HG03135 (cell line): ENCODE results near the gene MIS12.

Experiments
- ATAC-seq: cut with Tn5 transposase; IDR thresholded peaks from one replicate; pipeline ENCODE4 v1.9.1; 2021; ENCODE audit warnings: mild to moderate bottlenecking, moderate library complexity; ENCODE audit not compliant: unreplicated experiment

The MIS12 gene

GRCh38 chr17:5486206-5487124 lies at the start of gene MIS12:
Gene MIS12, plus strand, starts transcription at chr17:5486566. Its CDS starts 2,297 bp downstream, at chr17:5488863.
- peak; percentile 79 for ATAC-seq

DNA sequence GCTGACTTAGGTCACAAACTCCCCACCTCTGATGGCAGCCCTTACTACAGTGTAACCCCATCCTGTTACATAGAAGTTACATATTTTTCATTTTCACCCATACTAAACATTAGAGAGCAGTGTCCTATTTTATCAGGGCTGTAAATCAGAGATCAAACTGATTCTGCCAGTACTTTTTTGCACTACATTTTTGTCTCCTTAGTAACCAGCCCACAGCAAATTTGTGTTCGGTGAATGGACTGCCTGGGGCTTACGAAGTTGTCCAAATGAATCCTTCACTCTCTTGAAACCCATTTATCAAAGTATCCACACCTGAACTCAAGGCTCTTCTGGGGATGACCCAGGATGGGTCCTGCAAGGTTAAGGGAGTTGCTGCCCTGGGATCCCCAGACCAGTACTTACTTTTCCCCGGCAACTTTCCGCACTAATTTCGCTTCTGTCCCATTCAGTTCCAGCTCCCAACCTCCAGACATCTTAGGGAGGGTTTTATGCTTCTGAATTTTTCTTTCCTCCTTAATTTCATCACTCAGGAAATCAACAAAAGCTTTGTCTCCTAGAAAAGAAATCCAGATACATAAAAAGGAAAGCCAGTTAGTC lies 48.5 kb upstream of the MIS12 start:
- no peak for ATAC-seq

- peak; percentile 71 for ATAC-seq
Observed at GRCh38 chr17:5438716-5439445, 47.5 kb upstream of the MIS12 start, which contains the start of gene C1QBP. Gene C1QBP, minus strand, starts transcription at chr17:5439155. Its CDS starts 82 bp downstream, at chr17:5439073.

DNA sequence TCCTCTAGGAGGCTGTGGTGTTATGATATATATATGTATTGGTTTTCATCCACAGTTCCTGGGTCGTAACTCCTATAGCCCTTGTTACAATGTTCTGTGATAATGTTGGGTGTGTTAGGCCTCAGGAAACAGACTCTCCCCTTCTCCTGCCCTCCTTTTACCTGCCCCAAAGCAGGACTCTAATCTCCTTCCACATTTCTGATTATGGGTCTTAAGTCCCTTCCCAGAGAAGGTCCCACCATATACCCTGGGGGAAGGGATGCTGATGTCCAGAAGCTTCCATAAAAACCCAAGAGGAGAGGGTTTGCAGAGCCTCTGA lies 47.0 kb upstream of the MIS12 start:
- peak; percentile 4 for ATAC-seq

- ATAC-seq = no peak
Observed at GRCh38 chr17:5443728-5444127, 42.6 kb upstream of the MIS12 start.

- ATAC-seq = no peak
Observed at GRCh38 chr17:5444209-5444608, 42.2 kb upstream of the MIS12 start.

DNA sequence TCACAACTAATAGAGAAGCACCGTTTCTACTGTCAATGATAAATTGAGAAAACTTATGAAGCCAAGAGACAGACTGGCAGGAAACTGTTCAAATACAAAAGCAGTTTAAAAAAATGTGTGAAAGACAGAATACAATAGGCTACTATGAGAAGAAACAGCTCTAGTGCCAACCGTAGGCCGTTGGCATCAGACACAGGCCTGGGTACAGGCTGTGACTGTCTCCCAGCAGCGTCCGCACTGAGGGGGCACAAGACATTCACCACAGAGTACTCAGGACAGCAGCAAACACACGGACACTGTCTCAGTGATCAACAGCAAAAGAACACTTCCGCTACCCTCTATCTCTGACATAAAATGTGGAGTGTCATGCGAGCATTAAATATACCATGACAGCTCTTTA lies 39.6 kb upstream of the MIS12 start:
- no peak for ATAC-seq

- no peak for ATAC-seq
Observed at GRCh38 chr17:5464717-5465507, 21.5 kb upstream of the MIS12 start.

GRCh38 chr17:5466295-5466694 lies 20.1 kb upstream of the MIS12 start:
- ATAC-seq = no peak

DNA sequence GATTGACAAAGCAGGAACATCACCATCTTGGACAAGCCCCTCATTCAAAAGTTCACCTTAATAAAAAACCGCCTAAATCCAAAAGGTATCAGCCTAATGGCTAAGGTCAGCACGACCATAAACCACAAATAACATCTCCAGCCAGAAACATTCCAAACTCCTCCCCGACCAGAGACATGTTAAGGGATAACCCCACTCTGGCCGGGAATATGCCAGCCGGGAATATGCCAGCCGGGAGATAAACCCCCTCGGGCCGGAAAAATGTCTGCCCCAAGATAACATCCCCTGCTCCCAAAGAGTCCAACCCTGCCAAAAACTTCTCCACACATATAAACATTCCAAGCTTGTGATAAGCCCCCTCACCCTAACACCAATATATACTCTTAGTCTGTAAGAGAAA lies 18.9 kb upstream of the MIS12 start:
- ATAC-seq = no peak

DNA sequence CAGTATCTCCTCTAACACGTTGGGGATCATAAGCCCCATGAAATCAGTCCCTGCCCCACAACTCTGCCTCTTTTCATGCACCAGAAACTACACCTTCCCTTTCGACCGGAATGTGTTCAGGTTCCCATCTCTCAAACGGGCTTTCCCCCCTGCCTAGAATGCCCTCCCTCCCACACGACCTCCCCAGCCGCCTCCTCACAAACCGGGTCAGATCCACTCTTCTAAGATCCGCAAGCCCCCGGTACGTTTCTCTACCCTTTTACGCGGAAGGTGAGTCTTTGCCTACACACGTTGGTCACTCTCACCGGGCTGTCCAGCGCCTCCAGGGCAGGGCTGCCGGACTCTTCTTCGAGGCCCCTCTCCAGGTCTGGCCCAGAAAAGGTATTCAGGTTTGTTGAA lies 18.3 kb upstream of the MIS12 start:
- peak; percentile 15 for ATAC-seq

- ATAC-seq = no peak
Observed at GRCh38 chr17:5472511-5472910, 13.9 kb upstream of the MIS12 start.

- ATAC-seq = no peak
Observed at GRCh38 chr17:5473906-5474305, 12.5 kb upstream of the MIS12 start.

- ATAC-seq = no peak
Observed at GRCh38 chr17:5478992-5479391, 7.4 kb upstream of the MIS12 start.

DNA sequence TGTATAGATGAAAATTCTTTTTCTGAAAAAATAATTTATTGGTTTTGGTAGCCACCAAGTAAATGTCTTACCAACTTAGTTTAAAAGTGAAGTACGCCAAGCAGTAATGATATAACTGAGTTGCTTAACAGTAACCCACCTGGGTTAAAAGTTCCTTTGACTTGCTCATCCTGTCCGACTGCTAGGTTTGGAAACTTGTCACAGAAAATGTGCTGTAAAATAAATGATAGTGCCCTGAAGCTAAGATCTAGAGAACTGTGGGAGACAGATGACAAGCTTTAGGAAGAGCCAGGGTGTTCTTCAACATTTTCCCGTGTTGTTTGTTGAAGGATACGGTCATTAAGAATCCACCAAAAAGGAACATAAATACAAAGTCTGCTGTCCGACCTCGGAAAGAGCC lies 5.4 kb upstream of the MIS12 start:
- ATAC-seq = no peak

- ATAC-seq = no peak
Observed at GRCh38 chr17:5481451-5481850, 4.9 kb upstream of the MIS12 start.

DNA sequence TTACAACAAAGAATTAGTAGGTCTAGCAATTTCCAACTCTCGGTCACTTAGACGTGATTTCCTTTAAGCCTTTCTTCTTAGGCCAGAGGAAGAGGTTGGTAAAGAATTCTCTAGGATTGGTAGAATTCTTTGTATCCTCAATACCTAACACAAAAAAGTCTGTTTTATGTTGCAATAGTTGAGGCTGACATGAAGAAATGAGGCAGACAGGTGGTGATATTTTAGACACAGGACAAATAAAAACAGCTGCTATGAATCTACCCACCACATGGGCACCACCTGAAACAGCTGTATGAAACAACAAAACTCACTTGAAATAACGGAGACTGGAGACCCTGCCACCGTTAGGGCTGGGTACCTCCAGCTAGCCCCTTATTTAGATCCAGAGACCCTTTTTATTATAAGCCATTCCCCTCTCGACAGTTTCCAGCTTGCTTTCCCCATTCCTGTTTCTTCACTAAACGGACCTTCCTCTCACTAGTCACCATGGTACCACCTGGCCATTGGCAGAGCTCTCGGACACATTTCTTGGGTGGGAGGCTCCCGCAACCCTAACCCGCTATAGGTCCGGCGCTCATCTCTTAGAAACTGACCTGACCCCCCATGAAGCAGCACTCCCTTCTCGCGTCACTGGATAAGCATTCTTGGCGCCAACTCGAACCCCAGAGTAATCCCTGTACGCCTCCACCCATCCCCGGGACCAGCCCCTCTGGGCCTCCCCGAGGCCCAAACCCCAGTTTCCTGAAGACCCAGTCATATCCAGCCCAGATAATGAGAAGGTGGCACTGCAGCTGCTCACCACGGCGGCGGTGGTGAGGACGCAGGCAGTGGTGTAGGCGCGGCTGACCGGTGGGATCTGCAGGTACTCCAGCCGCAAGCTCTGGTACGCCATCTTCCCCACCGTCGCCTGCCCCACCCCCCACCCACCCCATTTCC lies 828 bp upstream of the MIS12 start, which contains the start of gene DERL2:
DERL2 (minus strand) TSS at position 909 of the 936 bp plus-strand sequence; CDS start at position 892, 17 bp downstream.
- peak; percentile 36 for ATAC-seq

- no peak for ATAC-seq
Observed at GRCh38 chr17:5488752-5489151, 2.4 kb downstream of the MIS12 start.

GRCh38 chr17:5492970-5493369 lies 6.6 kb downstream of the MIS12 start:
- no peak for ATAC-seq
